IgD-negative memory B cell (primary cell): ENCODE data around the gene PHC2. TPM values are rescaled to one million over a fixed set of nuclear protein-coding genes. Genes with fewer than 3 reads are reported as not detected.
"Not testable (repeated sequence)": the region's sequence is repeated elsewhere in the genome, so short reads cannot be mapped to it uniquely, and the experiment has no call there.

ENCODE experiments used
- H3K27ac Mint-ChIP-seq, 3 donors: one replicate each; pipeline ENCODE4 v1.8.0; 2020 to 2022; ENCODE audit warnings: mild to moderate bottlenecking in 3 of 3, mixed read lengths in 3 of 3, moderate library complexity in 1 of 3
- H3K27me3 Mint-ChIP-seq: one replicate; pipeline ENCODE4 v1.8.0; 2021; ENCODE audit warnings: mixed read lengths
- H3K36me3 Mint-ChIP-seq: one replicate; pipeline ENCODE4 v1.8.0; 2020; ENCODE audit warnings: mild to moderate bottlenecking, mixed read lengths
- H3K4me1 Mint-ChIP-seq, 3 donors: one replicate each; pipeline ENCODE4 v1.8.0; 2020 to 2022; ENCODE audit warnings: mixed read lengths in 3 of 3, mild to moderate bottlenecking in 1 of 3
- H3K4me3 Mint-ChIP-seq, 4 donors: one replicate each; pipeline ENCODE4 v1.8.0; 2020 to 2022; ENCODE audit warnings: mild to moderate bottlenecking in 4 of 4, mixed read lengths in 4 of 4, moderate library complexity in 3 of 4
- H3K9me3 Mint-ChIP-seq, 3 donors: one replicate each; pipeline ENCODE4 v1.8.0; 2020 to 2021; ENCODE audit warnings: mixed read lengths in 3 of 3, mild to moderate bottlenecking in 1 of 3
- polyA plus RNA-seq: library from polyadenylated mRNA; unstranded; fragments of 300-500 nt; fragmentation: Illumina TruSeq; gene quantifications from one replicate; pipeline ENCODE4 v1.2.3, GENCODE V29; 2021

PHC2 gene
- polyA plus RNA-seq, 1 donor from 2014 or later = 7.9 TPM

DNA sequence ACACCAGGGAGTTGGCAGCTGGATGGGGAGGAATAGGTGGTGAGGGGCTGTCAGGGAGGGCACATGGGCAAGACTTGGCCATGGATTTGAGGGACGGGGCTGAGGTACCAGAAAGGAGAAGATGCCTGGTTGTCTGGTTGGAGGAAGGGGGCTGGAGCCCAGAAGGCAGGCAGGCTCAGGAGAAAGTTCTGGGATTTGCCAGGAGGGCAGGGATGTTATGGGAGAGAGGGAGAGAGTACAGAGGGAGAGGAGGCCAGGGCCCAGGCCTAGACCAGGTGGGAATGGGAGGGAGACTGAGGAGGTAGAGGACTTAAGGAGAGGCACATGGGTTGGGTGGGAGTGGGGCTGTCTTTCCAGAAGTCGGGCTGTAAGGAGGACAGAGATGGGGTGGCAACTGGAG is 114.3 kb downstream of the PHC2 start:
- Mint-ChIP-seq H3K27me3 (peaks cover 11% of the 10 kb centered on the region), H3K9me3 (no peaks in the 10 kb centered on the region), H3K4me1 (peaks cover 0 to 2% (median 0%) of the 10 kb centered on the region in 3 donors), H3K4me3 (no peak overlapping the region), H3K27ac (no peak overlapping the region), H3K36me3 (peaks cover 2% of the 10 kb centered on the region)

- no peak overlapping the region for H3K27ac Mint-ChIP-seq
- peaks cover 0 to 4% (median 0%) of the 10 kb centered on the region in 3 donors for H3K4me1 Mint-ChIP-seq
- peaks cover 1% of the 10 kb centered on the region for H3K36me3 Mint-ChIP-seq
- H3K9me3 Mint-ChIP-seq = no peaks in the 10 kb centered on the region
- peaks cover 16% of the 10 kb centered on the region for H3K27me3 Mint-ChIP-seq
- H3K4me3 Mint-ChIP-seq = peak overlapping the region in 1 of 4 donors; percentile 77
Observed at GRCh38 chr1:33314416-33314815, 116.5 kb downstream of the PHC2 start.

GRCh38 chr1:33312413-33312749 is 118.5 kb downstream of the PHC2 start:
- Mint-ChIP-seq H3K9me3 (no peaks in the 10 kb centered on the region), H3K36me3 (peaks cover 1% of the 10 kb centered on the region), H3K27ac (no peak overlapping the region), H3K27me3 (peaks cover 18% of the 10 kb centered on the region), H3K4me3 (no peak overlapping the region), H3K4me1 (peaks cover 0 to 6% (median 0%) of the 10 kb centered on the region in 3 donors)

DNA sequence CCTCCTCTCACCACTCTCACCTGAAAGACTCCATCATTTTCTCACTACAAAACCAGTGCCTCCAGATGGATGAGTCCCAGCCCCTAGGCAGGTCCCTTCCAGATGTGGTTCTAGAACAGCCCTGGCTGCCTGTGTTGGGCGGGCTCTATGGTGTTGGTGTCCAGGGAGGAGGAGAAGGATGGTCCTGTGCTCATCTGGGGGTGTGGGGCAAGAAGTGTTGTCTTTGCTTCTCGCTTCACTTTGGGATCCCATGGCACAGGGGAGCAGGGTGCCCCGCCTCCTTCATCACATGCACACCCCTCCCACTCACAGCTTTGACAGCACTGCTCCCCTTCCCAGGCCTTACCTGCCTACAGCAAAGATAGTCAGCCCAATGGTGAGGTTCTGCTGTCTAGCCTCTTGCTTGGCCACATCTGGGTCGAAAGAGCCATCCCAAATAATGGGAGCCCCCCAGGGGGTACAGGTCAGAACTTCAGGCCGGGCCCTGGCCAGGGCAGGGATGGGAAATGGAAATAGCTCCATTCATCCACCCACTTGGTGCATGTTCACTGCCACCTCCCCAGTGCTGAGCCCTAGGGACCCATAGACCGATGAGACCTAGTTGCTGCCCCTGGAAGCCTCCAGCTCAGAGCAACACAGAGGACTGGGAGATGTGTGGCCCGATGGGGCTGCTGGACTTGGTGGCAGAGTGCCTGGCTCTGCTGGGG is 119.0 kb downstream of the PHC2 start:
- H3K9me3 Mint-ChIP-seq = no peaks in the 10 kb centered on the region
- no peak overlapping the region for H3K27ac Mint-ChIP-seq
- peaks cover 17% of the 10 kb centered on the region for H3K27me3 Mint-ChIP-seq
- H3K36me3 Mint-ChIP-seq = peaks cover 1% of the 10 kb centered on the region
- peaks cover 0 to 6% (median 0%) of the 10 kb centered on the region in 3 donors for H3K4me1 Mint-ChIP-seq
- H3K4me3 Mint-ChIP-seq = no peak overlapping the region

GRCh38 chr1:33310702-33311101 is 120.2 kb downstream of the PHC2 start:
- Mint-ChIP-seq H3K9me3 (no peaks in the 10 kb centered on the region), H3K27me3 (peaks cover 21% of the 10 kb centered on the region), H3K4me3 (no peak overlapping the region), H3K4me1 (peaks cover 2 to 9% (median 3%) of the 10 kb centered on the region in 3 donors), H3K36me3 (peaks cover 1% of the 10 kb centered on the region), H3K27ac (no peak overlapping the region)

GRCh38 chr1:33309351-33309750 is 121.5 kb downstream of the PHC2 start:
- peaks cover 22% of the 10 kb centered on the region for H3K27me3 Mint-ChIP-seq
- H3K4me1 Mint-ChIP-seq, H3K9me3 Mint-ChIP-seq, H3K27ac Mint-ChIP-seq, H3K4me3 Mint-ChIP-seq, H3K36me3 Mint-ChIP-seq: not testable (repeated sequence)

- Mint-ChIP-seq H3K9me3 (no peaks in the 10 kb centered on the region), H3K4me1 (peaks cover 2 to 7% (median 4%) of the 10 kb centered on the region in 3 donors), H3K27ac (no peak overlapping the region), H3K4me3 (no peak overlapping the region), H3K27me3 (peaks cover 19% of the 10 kb centered on the region), H3K36me3 (peaks cover 1% of the 10 kb centered on the region)
Observed at GRCh38 chr1:33307494-33307864, 123.4 kb downstream of the PHC2 start.

DNA sequence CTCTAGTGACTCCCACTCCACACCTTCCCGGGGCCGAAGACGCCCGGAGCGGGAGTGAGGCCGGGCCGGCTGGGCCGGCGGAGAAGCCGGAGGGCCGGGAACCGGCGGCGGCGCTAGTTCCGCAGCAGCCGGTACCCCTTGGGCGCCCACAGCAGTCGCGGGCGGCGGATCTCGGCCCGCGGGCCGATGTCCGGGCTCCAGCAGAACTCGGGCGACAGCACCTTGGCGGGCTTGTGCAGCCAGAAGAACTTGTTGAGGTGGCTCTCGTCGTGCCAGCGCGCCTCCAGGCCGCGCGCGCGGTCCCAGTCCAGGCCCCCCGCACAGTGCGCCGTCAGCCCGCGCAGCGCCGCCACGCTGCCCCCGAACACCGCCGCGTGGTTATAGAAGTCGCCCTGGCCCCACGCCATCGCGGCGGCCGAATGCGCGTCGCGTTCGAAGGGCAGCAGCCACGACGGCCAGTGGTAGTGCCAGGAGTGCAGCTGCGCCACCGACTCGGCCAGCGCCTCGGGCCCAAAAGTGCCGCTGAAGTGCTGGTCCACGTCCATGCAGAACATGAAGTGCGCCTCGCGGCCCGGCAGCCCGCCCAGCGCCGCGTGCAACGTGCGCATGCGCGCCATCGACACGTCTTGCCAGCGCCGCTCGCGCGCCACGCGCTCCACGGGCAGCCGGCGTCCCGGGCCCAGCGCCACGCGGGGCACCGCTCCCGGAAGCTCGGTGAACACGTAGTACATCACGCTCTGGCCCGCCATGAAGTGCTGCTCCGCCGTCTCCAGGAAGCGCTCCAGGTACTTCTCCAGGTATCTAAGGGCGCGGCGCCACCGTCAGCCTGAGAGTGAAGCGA is 124.0 kb downstream of the PHC2 start:
- peaks cover 1% of the 10 kb centered on the region for H3K36me3 Mint-ChIP-seq
- no peak overlapping the region for H3K4me3 Mint-ChIP-seq
- no peaks in the 10 kb centered on the region for H3K9me3 Mint-ChIP-seq
- H3K27me3 Mint-ChIP-seq = peaks cover 16% of the 10 kb centered on the region
- peaks cover 2 to 7% (median 4%) of the 10 kb centered on the region in 3 donors for H3K4me1 Mint-ChIP-seq
- H3K27ac Mint-ChIP-seq = no peak overlapping the region

DNA sequence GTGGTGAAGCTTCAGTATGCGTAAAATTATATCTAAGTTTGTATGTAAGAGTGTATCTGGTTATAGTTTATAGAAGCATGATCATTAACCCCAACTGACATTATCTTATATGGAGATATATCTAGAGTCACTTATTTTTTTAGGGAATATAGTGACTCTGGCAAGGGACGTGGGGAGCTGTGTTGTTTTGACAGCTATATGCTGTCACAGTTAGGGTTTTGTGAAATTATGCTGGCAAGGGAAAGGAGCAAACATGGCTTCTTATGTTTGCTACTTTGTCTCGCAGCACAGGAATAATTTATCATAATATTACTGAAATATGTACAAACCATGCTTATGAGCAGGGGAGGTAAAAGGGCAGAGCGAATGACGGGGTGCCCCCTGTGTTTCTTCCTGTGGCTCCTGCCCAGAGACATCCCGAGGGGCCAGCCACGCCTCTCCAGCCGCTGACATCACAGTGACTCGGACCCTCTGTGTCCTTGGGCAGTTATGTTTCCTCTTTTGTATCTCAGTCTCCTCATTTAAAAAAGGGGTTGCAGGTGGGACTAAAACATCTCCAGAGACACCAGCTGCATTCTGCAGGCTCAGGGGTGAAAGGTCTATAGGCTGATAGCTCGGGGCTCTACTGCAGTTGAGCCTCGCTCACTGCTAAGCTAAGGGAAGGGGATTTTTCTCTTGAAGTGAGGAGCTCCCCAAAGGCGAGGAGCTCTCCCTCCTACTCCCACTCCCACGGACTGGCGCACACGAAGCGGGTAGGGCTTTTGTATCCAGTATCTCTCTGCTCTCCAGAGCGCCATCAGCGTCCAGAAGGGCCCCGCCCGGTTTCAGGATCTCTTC is 124.9 kb downstream of the PHC2 start:
- peak overlapping the region in 1 of 3 donors; percentile 24 for H3K27ac Mint-ChIP-seq
- H3K27me3 Mint-ChIP-seq = peaks cover 16% of the 10 kb centered on the region
- H3K36me3 Mint-ChIP-seq = peaks cover 1% of the 10 kb centered on the region
- peaks cover 2 to 5% (median 4%) of the 10 kb centered on the region in 3 donors for H3K4me1 Mint-ChIP-seq
- no peaks in the 10 kb centered on the region for H3K9me3 Mint-ChIP-seq
- peak overlapping the region in 1 of 4 donors; percentile 52 for H3K4me3 Mint-ChIP-seq

DNA sequence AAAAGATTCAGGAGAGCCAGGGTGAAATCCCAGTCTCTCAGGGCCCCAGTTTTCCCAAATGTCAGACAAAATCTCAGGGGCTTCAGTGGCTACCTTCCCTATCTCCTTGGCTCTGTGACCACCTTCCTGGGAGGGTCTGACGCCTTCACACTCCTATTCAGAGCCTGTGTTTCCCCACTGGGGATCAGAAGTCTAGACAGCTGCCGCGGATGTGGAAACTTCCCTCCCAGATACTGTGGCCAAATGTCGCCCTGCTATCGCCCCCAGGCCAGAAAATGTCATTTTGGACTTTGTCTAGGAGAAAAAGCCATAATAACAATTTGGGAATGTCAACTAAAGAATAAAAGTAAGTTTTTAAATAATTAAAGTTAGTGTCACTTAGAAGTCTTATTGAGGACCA is 125.9 kb downstream of the PHC2 start:
- H3K4me3 Mint-ChIP-seq = no peak overlapping the region
- peaks cover 1% of the 10 kb centered on the region for H3K36me3 Mint-ChIP-seq
- no peak overlapping the region for H3K27ac Mint-ChIP-seq
- H3K4me1 Mint-ChIP-seq = peaks cover 2 to 6% (median 4%) of the 10 kb centered on the region in 3 donors
- peaks cover 11% of the 10 kb centered on the region for H3K27me3 Mint-ChIP-seq
- no peaks in the 10 kb centered on the region for H3K9me3 Mint-ChIP-seq

DNA sequence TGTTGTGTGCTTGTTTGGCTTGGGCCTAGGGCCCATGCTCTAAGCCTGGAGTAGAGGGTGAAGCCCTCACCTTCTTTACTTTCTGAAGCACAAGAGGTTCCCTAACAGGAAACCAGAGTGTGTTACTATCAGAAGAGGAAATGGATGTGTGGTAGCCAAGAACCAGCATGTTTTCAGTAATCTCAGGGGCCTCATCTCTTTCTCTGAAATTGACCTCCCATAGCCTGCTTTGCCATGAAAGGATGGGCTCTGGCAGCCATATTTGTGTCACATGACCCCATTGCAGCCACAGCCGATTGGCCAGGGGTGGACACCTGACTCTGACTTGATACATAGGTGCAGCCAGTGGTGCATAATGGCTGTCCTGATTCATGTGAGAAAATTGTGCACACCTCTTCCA is 128.6 kb downstream of the PHC2 start:
- Mint-ChIP-seq H3K4me1 (peaks cover 2 to 4% (median 4%) of the 10 kb centered on the region in 3 donors), H3K9me3 (no peaks in the 10 kb centered on the region), H3K36me3 (peaks cover 3% of the 10 kb centered on the region), H3K27me3 (peaks cover 9% of the 10 kb centered on the region), H3K4me3 (no peak overlapping the region), H3K27ac (no peak overlapping the region)

GRCh38 chr1:33301273-33301984 is 129.5 kb downstream of the PHC2 start:
- peaks cover 3% of the 10 kb centered on the region for H3K36me3 Mint-ChIP-seq
- peaks cover 2 to 4% (median 4%) of the 10 kb centered on the region in 3 donors for H3K4me1 Mint-ChIP-seq
- H3K4me3 Mint-ChIP-seq = no peak overlapping the region
- H3K27ac Mint-ChIP-seq = peak overlapping the region in 1 of 3 donors; percentile 59
- peaks cover 9% of the 10 kb centered on the region for H3K27me3 Mint-ChIP-seq
- no peaks in the 10 kb centered on the region for H3K9me3 Mint-ChIP-seq

- H3K36me3 Mint-ChIP-seq = peaks cover 3% of the 10 kb centered on the region
- H3K27ac Mint-ChIP-seq = no peak overlapping the region
- peaks cover 1% of the 10 kb centered on the region for H3K27me3 Mint-ChIP-seq
- peaks cover 0 to 1% (median under 1%) of the 10 kb centered on the region in 3 donors for H3K4me1 Mint-ChIP-seq
- no peaks in the 10 kb centered on the region for H3K9me3 Mint-ChIP-seq
- H3K4me3 Mint-ChIP-seq = no peak overlapping the region
Observed at GRCh38 chr1:33300673-33301072, 130.2 kb downstream of the PHC2 start.

- peaks cover 4% of the 10 kb centered on the region for H3K36me3 Mint-ChIP-seq
- H3K4me1 Mint-ChIP-seq = peaks cover 0 to 4% (median 3%) of the 10 kb centered on the region in 3 donors
- no peak overlapping the region for H3K27ac Mint-ChIP-seq
- H3K27me3 Mint-ChIP-seq = no peaks in the 10 kb centered on the region
- peak overlapping the region in 1 of 4 donors; percentile 46 for H3K4me3 Mint-ChIP-seq
- H3K9me3 Mint-ChIP-seq = no peaks in the 10 kb centered on the region
Observed at GRCh38 chr1:33299461-33300155, 131.3 kb downstream of the PHC2 start.
